Suppressor macrophage (primary cell): ENCODE results near the gene NPAS1.
A peak's percentile ranks its signal among the peaks of the same experiment; 100 is the strongest.

Experiments used
- DNase-seq, 4 experiments: peaks; one replicate each; pipeline ENCODE4 v3.0.0-alpha.2; 2020 to 2022

The NPAS1 gene

DNA sequence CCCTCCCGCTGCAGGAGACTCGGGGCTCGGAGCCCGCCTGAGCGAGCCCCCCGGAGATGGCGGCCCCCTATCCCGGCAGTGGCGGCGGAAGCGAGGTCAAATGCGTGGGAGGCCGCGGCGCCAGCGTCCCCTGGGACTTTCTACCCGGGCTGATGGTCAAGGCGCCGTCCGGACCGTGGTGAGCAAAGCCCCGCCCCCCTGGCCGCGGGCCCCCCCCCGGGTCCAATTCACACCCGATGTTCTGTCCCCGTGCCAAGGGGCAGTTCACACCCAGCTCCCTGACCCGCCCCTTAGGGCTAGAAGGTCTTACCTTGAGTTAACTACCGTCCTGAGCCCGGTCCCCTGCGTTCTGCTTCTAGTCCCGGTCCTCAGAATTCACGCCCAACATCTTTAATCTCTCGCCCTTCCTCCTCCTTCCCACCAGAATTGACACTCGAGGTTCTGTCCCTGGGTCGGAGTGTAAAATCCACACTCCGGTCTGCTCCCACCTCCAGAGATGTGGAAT lies 1.4 kb downstream of the NPAS1 start:
- peak in 2 of 4 experiments; percentile 21 to 32 for DNase-seq

DNA sequence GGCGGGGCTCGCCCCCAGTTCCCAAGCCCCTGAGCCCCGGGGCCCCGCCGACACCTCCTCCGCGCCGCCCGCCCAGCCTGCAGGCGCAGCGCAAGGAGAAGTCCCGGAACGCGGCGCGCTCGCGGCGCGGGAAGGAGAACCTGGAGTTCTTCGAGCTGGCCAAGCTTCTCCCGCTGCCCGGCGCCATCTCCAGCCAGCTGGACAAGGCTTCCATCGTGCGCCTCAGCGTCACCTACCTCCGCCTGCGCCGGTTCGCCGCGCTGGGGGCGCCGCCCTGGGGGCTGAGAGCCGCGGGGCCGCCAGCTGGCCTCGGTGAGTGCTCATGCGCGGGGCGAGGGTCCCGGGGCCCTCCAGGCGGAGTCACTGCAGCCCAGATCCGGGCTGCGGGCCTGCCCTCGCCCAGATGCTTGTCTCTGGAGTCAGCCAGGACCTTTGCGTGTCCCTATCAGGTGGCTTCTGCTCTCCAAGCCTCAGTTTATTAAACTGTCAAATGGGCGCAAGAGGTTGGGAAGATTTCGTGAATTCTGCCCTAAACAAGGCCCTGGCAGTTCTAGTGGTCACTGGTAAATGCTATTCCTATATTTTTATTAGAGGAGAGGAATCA lies 2.0 kb downstream of the NPAS1 start:
- peak; percentile 17 to 65 (median 34) for DNase-seq

- DNase-seq: peak in 1 of 4 experiments; percentile 3
Measured at GRCh38 chr19:47022140-47022536, 2.5 kb downstream of the NPAS1 start.

- DNase-seq: peak in 1 of 4 experiments; percentile 2
Measured at GRCh38 chr19:47022541-47023447, 3.2 kb downstream of the NPAS1 start.

- DNase-seq: no peak
Measured at GRCh38 chr19:47023448-47023794, 3.8 kb downstream of the NPAS1 start.

DNA sequence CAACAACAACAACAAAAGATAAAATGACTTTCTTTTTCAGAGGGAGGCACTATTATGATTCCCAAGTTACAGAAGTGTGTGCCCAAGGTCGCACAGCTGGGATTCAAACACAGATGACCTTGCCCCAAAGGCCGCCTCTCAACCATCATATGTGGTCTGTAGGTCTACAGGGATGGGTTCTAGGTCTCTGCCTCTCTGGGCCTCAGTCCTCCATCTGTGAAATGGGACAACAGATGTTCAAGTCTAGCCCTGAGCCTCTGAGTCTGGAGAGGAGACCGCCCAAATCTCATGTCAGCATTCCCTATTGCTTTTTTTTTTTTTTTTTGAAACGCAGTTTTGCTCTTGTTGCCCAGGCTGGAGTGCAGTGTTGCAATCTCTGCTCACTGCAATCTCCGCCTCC lies 4.9 kb downstream of the NPAS1 start:
- no peak for DNase-seq

DNA sequence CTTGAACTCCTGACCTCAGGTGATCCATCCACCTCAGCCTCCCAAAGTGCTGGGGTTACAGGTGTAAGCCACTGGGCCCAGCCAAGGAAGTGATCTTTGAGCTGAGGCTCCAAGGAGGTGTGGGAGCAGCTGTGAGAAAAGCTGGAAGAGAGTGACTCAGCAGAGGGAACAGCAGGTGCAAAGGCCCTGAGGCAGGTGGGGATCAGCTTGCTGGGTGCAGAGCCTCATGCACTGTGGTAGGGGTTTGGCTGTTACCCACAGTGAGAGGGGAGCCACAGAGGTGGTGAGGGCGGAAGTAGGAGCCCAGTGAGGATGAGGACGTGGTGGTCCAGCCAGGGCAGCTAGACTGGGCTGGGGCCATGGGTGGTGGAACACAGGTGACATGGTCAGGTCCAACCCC lies 6.5 kb downstream of the NPAS1 start:
- DNase-seq: no peak

DNA sequence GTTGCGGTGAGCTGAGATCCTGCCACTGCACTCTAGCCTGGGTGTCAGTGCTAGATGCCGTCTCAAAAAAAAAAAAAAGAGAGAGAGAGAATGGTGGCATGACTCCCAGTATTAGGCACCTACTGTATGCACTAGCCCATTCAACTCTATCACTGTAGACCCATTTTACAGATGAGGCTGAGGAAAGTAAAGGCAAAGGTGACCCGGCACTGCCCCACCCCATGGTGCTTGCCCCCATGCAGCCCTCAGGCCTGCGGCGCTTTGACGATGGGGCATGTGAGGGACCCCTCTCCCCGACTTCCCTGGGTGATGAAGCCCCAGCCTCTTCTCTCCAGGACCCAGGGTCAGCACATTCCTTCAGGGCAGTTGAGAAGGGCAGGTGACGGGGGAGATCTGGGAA lies 7.3 kb downstream of the NPAS1 start:
- DNase-seq: no peak

- DNase-seq: no peak
Measured at GRCh38 chr19:47027586-47028088, 8.0 kb downstream of the NPAS1 start.

GRCh38 chr19:47028195-47028601 lies 8.6 kb downstream of the NPAS1 start:
- no peak for DNase-seq

DNA sequence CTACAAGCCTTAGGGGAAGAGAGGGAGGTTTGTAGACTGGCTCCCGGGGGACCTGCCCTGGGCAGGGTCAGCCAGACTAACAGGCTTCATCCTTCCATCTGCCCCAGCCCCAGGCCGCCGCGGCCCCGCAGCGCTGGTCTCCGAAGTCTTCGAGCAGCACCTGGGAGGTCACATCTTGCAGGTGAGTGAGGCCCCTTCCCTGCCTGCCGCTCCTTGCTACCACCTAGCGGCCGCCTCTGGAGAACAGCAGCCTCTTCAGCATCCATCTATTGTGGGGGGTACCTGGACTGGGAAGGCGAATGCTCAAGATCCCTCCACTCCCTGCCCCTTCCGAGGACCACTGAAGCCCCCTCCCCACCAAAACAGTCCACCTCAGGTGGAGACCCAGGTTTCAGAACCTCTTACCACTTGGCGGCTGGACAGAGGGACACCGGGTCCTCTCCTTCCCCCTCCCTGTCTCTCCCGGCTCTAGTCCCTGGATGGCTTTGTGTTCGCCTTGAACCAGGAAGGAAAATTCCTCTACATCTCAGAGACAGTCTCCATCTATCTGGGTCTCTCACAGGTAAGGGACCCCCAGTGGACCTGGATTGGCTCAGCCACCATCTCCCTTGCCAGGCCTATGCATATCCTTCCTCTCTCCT lies 12.7 kb downstream of the NPAS1 start:
- DNase-seq: peak in 3 of 4 experiments; percentile 22 to 63 (median 58)

DNA sequence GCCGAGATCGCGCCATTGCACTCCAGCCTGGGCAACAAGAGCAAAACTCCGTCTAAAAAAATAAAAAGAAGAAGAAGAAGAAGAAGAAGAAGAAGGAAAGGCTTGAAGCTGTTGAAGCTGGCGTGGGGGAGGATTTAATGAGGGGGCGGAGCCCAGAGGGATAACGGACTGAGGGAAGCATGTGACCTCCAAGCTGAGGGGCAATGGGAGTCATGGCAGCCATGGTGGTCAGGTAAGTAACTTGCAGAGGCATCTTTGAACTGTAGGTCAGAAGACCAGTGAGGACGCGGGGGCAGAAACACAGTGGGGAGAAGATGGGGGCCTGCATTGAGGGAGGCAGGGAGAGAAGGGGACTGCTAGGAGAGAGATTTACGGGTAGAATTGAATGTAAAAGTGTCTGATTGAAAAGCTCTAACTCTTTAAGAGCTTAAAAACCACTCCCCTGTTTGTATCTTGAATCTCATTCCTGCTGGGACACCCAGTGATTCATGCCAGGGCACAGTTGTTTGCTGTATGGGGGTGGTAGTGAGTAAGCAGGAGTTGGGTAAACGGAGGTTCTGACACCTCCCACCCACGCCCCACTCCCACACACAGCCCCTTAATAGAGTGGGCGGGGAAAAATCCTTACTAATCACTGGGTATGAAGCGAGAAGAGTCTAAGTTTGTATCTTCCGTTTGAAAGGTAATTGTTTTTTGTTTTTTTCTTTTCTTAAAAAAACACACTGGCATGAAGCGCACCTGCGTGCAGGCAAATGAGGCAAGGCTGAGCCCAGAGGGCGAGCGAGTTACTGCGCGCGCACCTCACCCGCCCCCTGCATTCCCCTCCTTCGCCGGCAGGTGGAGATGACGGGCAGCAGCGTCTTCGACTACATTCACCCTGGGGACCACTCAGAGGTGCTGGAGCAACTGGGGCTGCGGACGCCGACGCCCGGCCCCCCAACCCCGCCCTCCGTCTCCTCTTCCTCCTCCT lies 15.8 kb downstream of the NPAS1 start:
- DNase-seq: peak; percentile 87 to 94 (median 90)

GRCh38 chr19:47036097-47036651 lies 16.5 kb downstream of the NPAS1 start:
- DNase-seq: peak in 3 of 4 experiments; percentile 25 to 46 (median 29)

GRCh38 chr19:47037766-47038165 lies 18.1 kb downstream of the NPAS1 start:
- no peak for DNase-seq

DNA sequence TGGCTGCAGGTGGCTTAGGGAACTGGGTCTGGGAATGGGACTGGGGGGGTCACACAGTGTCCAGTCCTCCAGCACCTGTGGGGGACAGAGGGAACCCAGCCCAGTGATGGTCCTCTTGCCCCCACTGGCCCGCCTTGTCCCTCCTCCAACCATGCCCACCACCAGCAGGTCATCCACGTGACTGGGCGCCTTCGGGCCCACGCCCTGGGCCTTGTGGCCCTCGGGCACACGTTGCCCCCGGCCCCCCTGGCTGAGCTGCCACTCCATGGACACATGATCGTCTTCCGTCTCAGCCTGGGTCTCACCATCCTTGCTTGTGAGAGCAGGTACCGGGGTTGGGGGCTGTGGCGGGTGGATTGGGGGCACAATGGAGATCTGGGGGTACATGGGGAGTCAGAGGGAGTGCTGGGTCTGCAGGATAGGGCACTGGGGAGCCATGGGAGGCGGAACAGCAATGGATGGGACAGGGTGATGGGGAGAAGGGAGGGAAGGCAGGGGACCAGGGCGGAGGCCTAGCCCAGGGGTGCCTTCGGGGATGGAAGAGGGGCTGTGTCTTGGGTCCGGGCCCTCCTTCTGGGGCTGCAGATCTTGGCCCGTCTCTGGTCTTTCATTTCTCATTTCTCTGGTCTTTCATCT lies 19.7 kb downstream of the NPAS1 start:
- DNase-seq: no peak

GRCh38 chr19:47040869-47041268 lies 21.2 kb downstream of the NPAS1 start:
- DNase-seq: no peak

GRCh38 chr19:47044946-47045866 lies 25.6 kb downstream of the NPAS1 start:
- no peak for DNase-seq

DNA sequence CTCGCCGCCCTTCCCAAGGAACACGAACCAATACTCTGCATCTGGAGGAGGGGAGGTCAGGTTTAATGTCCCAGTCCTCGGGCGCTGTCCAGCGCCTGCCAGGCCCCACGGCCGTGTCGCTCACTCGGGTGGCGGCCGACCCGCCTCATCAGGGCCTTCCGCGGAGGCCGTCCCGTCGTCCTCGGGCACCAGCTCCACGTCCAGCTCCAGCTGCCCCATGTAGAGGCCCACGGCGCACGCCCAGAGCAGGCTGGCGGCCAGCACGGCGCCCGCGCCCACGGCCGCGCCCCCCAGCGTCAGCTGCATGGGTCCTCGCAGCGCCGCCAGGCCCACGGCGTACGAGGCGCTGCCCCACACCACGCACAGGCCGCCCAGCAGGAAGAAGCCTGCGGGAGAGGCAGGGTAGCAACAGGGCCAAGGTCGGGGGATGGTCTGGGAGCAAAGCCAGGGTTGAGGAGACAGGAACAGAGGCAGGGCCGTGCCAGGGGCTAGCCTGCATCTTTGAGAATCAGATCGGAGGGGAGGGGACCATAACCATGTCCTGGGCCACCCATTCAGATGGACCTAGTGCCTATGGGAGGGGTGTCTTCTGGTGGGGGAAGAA lies 26.3 kb downstream of the NPAS1 start:
- DNase-seq: no peak

- DNase-seq: no peak
Measured at GRCh38 chr19:47047272-47047762, 27.7 kb downstream of the NPAS1 start.
